ENCODE measurements around the gene CXCR6. TPM values are rescaled to one million over a fixed set of nuclear protein-coding genes. Genes with fewer than 3 reads are reported as not detected.

The CXCR6 gene
- polyA plus RNA-seq, 2 of the 4 experiments (the other 2 are of a cell fraction): not detected

DNA sequence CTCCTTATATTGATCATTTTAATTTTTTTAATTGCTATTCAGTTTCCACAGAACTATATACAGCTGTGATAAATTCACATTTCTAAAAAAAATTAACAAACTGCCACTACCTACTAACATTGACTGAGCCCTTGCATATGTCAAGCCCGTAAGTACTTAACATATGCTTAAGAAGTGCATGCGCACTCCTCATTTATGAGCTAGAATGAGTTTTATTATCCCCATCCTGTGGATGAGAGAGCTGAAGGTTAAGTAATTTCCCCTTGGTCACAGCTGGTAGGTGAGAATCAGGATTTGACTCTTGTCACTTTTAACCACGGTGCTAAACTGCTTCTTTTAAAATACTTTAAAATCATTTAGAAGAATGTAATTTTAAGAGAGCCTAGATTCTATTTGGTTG, 25.9 kb downstream of the CXCR6 start:
- no peaks in the 10 kb centered on the region for H3K9me3 ChIP-seq
- CTCF ChIA-PET: interaction anchor here (0.7 to 1.2 kb wide), 4 partner anchors 10 to 110 kb away, joined by 3 to 4 read pairs (median 3); no protein-coding TSS in a partner anchor
- POLR2A ChIA-PET: no interaction called here
- H3K4me3 ChIP-seq: no peak overlapping the region
- ATAC-seq: no peak
- WGBS (ENCODE audit: missing lambda C conversion rate): 85% methylated on average over 3 of the region's 3 CpGs
- peaks cover 10% of the 10 kb centered on the region; the same call in 1 of the 3 replicates for H3K4me1 ChIP-seq
- no peak overlapping the region for H3K4me2 ChIP-seq
- FAIRE-seq: no peak
- TF ChIP-seq FOXS1 (CRISPR knock-in tag; IDR thresholded peaks at IDR 0.05) (no peak), HEYL (CRISPR knock-in tag; IDR thresholded peaks at IDR 0.05) (no peak), HOXB13 (CRISPR knock-in tag; IDR thresholded peaks at IDR 0.05; ENCODE audit: low read depth) (no peak), JUN (IDR thresholded peaks at IDR 0.05) (no peak), NPAS2 (CRISPR knock-in tag; IDR thresholded peaks at IDR 0.05; ENCODE audit: borderline replicate concordance) (no peak), HDAC2 (IDR thresholded peaks at IDR 0.05) (no peak), CHD4 (IDR thresholded peaks at IDR 0.05; ENCODE audit: borderline replicate concordance) (no peak), RFX5 (IDR thresholded peaks at IDR 0.05) (no peak), CEBPB (IDR thresholded peaks at IDR 0.05) (no peak), CHD2 (IDR thresholded peaks at IDR 0.05; ENCODE audit: low read length, partially characterized antibody) (no peak)
- TF ChIP-seq, protein P1, sequence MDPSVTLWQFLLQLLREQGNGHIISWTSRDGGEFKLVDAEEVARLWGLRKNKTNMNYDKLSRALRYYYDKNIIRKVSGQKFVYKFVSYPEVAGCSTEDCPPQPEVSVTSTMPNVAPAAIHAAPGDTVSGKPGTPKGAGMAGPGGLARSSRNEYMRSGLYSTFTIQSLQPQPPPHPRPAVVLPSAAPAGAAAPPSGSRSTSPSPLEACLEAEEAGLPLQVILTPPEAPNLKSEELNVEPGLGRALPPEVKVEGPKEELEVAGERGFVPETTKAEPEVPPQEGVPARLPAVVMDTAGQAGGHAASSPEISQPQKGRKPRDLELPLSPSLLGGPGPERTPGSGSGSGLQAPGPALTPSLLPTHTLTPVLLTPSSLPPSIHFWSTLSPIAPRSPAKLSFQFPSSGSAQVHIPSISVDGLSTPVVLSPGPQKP (IDR thresholded peaks at IDR 0.05; ENCODE audit: low read depth, low read length): no peak
- TF ChIP-seq, protein P2, sequence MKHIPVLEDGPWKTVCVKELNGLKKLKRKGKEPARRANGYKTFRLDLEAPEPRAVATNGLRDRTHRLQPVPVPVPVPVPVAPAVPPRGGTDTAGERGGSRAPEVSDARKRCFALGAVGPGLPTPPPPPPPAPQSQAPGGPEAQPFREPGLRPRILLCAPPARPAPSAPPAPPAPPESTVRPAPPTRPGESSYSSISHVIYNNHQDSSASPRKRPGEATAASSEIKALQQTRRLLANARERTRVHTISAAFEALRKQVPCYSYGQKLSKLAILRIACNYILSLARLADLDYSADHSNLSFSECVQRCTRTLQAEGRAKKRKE (CRISPR knock-in tag; IDR thresholded peaks at IDR 0.05; ENCODE audit: low read depth): no peak
- TF ChIP-seq, protein P3, sequence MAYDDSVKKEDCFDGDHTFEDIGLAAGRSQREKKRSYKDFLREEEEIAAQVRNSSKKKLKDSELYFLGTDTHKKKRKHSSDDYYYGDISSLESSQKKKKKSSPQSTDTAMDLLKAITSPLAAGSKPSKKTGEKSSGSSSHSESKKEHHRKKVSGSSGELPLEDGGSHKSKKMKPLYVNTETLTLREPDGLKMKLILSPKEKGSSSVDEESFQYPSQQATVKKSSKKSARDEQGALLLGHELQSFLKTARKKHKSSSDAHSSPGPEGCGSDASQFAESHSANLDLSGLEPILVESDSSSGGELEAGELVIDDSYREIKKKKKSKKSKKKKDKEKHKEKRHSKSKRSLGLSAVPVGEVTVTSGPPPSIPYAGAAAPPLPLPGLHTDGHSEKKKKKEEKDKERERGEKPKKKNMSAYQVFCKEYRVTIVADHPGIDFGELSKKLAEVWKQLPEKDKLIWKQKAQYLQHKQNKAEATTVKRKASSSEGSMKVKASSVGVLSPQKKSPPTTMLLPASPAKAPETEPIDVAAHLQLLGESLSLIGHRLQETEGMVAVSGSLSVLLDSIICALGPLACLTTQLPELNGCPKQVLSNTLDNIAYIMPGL (CRISPR knock-in tag; IDR thresholded peaks at IDR 0.05; ENCODE audit: borderline replicate concordance): no peak
- TF ChIP-seq, protein P4, sequence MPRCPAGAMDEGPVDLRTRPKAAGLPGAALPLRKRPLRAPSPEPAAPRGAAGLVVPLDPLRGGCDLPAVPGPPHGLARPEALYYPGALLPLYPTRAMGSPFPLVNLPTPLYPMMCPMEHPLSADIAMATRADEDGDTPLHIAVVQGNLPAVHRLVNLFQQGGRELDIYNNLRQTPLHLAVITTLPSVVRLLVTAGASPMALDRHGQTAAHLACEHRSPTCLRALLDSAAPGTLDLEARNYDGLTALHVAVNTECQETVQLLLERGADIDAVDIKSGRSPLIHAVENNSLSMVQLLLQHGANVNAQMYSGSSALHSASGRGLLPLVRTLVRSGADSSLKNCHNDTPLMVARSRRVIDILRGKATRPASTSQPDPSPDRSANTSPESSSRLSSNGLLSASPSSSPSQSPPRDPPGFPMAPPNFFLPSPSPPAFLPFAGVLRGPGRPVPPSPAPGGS (IDR thresholded peaks at IDR 0.05): no peak
- TF ChIP-seq, protein P5, sequence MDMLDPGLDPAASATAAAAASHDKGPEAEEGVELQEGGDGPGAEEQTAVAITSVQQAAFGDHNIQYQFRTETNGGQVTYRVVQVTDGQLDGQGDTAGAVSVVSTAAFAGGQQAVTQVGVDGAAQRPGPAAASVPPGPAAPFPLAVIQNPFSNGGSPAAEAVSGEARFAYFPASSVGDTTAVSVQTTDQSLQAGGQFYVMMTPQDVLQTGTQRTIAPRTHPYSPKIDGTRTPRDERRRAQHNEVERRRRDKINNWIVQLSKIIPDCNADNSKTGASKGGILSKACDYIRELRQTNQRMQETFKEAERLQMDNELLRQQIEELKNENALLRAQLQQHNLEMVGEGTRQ (IDR thresholded peaks at IDR 0.05): no peak
- TF ChIP-seq, protein P6, sequence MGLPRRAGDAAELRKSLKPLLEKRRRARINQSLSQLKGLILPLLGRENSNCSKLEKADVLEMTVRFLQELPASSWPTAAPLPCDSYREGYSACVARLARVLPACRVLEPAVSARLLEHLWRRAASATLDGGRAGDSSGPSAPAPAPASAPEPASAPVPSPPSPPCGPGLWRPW (IDR thresholded peaks at IDR 0.05): no peak
- no peak for DNase-seq (ENCODE audit: low read depth in 1 of 2, low spot score in 1 of 2)
- no peak overlapping the region for H3K27ac ChIP-seq

DNA sequence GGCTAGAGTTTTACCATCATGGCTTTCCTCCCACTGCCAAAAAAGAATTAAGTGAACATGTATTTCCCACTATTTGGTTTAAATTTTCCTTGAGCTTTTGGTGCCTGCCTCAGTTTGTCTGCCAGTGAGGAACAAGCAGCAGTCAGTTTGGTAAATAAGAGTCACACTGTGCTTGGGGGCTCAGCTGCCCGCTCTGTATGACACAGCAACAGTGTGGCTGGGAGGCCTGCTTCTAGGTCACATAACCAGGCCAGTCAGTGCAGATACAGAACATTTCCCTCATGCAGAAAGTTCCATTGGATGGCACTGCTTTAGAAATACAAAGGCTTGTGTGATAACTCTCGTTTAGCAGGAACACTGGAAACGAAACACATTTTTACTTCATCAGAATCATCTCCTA, 26.7 kb downstream of the CXCR6 start:
- ATAC-seq (no peak), FAIRE-seq (no peak), DNase-seq (ENCODE audit: low read depth in 1 of 2, low spot score in 1 of 2) (no peak)
- Histone ChIP-seq H3K4me1 (peaks cover 10% of the 10 kb centered on the region; the same call in 1 of the 3 replicates), H3K4me3 (no peak overlapping the region), H3K4me2 (no peak overlapping the region), H3K27ac (no peak overlapping the region), H3K9me3 (no peaks in the 10 kb centered on the region)
- TF ChIP-seq POLR2AphosphoS2 (conservative IDR thresholded peaks at IDR 0.05; ENCODE audit: low read length) (no peak), CBX8 (IDR thresholded peaks at IDR 0.05) (no peak), ZFP36 (IDR thresholded peaks at IDR 0.05; ENCODE audit: borderline replicate concordance, partially characterized antibody) (no peak), CHD2 (IDR thresholded peaks at IDR 0.05; ENCODE audit: low read length, partially characterized antibody) (no peak), JUNB (IDR thresholded peaks at IDR 0.05) (no peak), FOSL2 (IDR thresholded peaks at IDR 0.05) (no peak), FOSL2 (CRISPR knock-in tag; IDR thresholded peaks at IDR 0.05) (no peak), ZSCAN20 (CRISPR knock-in tag; IDR thresholded peaks at IDR 0.05) (no peak)
- TF ChIP-seq, protein P6 (IDR thresholded peaks at IDR 0.05): no peak
- POLR2A ChIA-PET: no interaction called here
- 83% methylated on average over 3 of the region's 3 CpGs for WGBS (ENCODE audit: missing lambda C conversion rate)
- CTCF ChIA-PET: no interaction called here
